Activated CD8-positive, alpha-beta T cell treated with anti-CD3 and anti-CD28 coated beads for 36 hours (primary cell): ENCODE data around the gene PPFIBP1. TPM values are rescaled to one million over a fixed set of nuclear protein-coding genes. Genes with fewer than 3 reads are reported as not detected.
"Not testable (repeated sequence)": the region's sequence is repeated elsewhere in the genome, so short reads cannot be mapped to it uniquely, and the experiment has no call there.

Source experiments
- ATAC-seq: fragments of 200-7000 bp; cut with Tn5 transposase; one replicate; pipeline ENCODE4 v1.10.0; 2021; ENCODE audit warnings: mild to moderate bottlenecking, moderate library complexity
- CTCF ChIA-PET: fragments of 350-600 bp; sonication (Branson Sonifier 250); formaldehyde crosslinking; loops from one replicate; lab custom pipeline; 2021; ENCODE audit warnings: antibody characterized with exemption; lab: Charles Lee
- POLR2A ChIA-PET: fragments of 350-600 bp; sonication (Branson Sonifier 250); formaldehyde crosslinking; loops from one replicate; lab custom pipeline; 2021; ENCODE audit warnings: antibody characterized with exemption; lab: Charles Lee
- DNase-seq: peaks from one replicate; pipeline ENCODE4 v3.0.0-alpha.2; 2020
- H3K27ac Mint-ChIP-seq: one replicate; pipeline ENCODE4 v1.8.0; 2021; ENCODE audit warnings: mild to moderate bottlenecking, mixed read lengths
- H3K27me3 Mint-ChIP-seq: one replicate; pipeline ENCODE4 v1.8.0; 2021; ENCODE audit warnings: mixed read lengths
- H3K36me3 Mint-ChIP-seq: one replicate; pipeline ENCODE4 v1.8.0; 2021; ENCODE audit warnings: low read depth, mixed read lengths
- H3K4me1 Mint-ChIP-seq: one replicate; pipeline ENCODE4 v1.8.0; 2021; ENCODE audit warnings: low read depth, mixed read lengths
- H3K4me3 Mint-ChIP-seq: one replicate; pipeline ENCODE4 v1.8.0; 2021; ENCODE audit warnings: mild to moderate bottlenecking, moderate library complexity, mixed read lengths
- H3K9me3 Mint-ChIP-seq: one replicate; pipeline ENCODE4 v1.8.0; 2021; ENCODE audit warnings: mixed read lengths
- intact Hi-C: fragments of 100-400 bp; cut with micrococcal nuclease; formaldehyde crosslinking; loops from one replicate; pipeline ENCODE4 v1.10.0; 2022
- total RNA-seq, 2 experiments: library from RNA; stranded (reverse); gene quantifications; one replicate each; pipeline ENCODE4 v1.2.3, GENCODE V29; 2021
- TF ChIP-seq, protein P1 (sequence below): fragments of 200-600 bp; IDR thresholded peaks from one replicate; pipeline ENCODE4 v1.8.0; 2022; ENCODE audit warnings: antibody characterized with exemption, mild to moderate bottlenecking

The PPFIBP1 gene
- total RNA-seq, 2 experiments from 2014 or later: 6.6 to 8.8 TPM

DNA sequence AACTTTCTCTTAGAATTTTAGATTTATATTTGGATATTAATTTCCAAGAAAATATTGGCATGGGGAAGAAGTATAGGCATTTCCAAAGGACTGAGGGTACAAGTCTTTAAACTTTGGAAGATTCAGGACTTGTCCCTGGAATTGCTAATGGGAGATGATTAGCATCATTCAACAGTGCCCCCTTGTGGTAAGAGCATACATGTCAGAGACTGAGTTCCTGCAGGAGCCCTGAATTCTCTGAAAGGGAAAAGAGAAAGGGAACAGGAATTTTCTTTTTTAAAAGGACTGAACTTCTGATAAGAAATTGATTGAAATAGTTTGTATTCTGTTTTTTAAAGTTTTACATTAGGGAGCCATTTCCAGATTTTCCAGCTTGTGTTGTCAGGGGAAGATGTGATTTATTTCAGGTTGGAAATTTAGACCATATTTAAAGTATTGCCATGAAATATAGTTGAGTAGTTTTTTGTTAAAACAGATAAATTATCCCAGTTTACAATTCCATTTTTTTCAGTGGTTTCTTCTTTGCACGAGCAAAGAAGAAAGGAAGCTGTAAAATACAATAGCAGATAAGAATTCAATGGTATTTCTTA is 128.3 kb downstream of the PPFIBP1 start:
- TF ChIP-seq, protein P1, sequence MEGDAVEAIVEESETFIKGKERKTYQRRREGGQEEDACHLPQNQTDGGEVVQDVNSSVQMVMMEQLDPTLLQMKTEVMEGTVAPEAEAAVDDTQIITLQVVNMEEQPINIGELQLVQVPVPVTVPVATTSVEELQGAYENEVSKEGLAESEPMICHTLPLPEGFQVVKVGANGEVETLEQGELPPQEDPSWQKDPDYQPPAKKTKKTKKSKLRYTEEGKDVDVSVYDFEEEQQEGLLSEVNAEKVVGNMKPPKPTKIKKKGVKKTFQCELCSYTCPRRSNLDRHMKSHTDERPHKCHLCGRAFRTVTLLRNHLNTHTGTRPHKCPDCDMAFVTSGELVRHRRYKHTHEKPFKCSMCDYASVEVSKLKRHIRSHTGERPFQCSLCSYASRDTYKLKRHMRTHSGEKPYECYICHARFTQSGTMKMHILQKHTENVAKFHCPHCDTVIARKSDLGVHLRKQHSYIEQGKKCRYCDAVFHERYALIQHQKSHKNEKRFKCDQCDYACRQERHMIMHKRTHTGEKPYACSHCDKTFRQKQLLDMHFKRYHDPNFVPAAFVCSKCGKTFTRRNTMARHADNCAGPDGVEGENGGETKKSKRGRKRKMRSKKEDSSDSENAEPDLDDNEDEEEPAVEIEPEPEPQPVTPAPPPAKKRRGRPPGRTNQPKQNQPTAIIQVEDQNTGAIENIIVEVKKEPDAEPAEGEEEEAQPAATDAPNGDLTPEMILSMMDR: peak; percentile 96
- Mint-ChIP-seq H3K4me1 (peaks cover 2% of the 10 kb centered on the region), H3K27ac (no peak overlapping the region), H3K27me3 (peaks cover 1% of the 10 kb centered on the region), H3K4me3 (no peak overlapping the region), H3K36me3 (no peaks in the 10 kb centered on the region), H3K9me3 (no peaks in the 10 kb centered on the region)
- intact Hi-C loops: loop anchor here (2.0 kb wide), 1 partner anchor 217 kb away; no protein-coding TSS in a partner anchor
- ChIA-PET POLR2A (no interaction called here), CTCF (interaction anchor here (0.6 to 1.7 kb wide), 39 partner anchors 10 to 1437 kb away, joined by 3 to 27 read pairs (median 4); partner anchors contain the start of genes PPFIBP1 and SMCO2)
- ATAC-seq (no peak), DNase-seq (peak; percentile 34)

DNA sequence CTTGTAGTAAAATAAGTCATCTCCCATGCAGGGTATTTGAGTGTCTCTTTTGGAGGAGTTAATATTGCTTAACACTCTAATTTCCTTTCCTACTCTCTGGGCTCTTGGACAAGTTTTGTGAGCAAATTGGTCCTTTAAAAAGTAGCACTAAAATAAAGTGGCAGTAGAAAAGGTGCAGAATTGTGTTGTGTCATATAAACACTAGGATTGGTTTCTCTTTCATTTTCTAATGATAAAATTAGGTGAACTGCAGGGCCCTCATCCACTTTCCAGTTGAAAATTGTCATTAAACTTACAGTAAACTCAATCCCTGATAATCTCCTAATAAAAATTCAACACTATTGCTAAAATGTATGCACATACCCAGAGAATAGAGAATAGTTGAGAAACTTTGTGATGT is 129.7 kb downstream of the PPFIBP1 start:
- ChIA-PET POLR2A (no interaction called here), CTCF (interaction anchor here (1.5 to 1.7 kb wide), 3 partner anchors 50 to 206 kb away, joined by 5 to 7 read pairs (median 6); partner anchors contain the start of gene SMCO2)
- ATAC-seq: no peak
- intact Hi-C loops: loop anchor here (2.0 kb wide), 1 partner anchor 219 kb away; no protein-coding TSS in a partner anchor
- H3K4me1 Mint-ChIP-seq: peaks cover 2% of the 10 kb centered on the region
- TF ChIP-seq, protein P1: no peak
- no peaks in the 10 kb centered on the region for H3K36me3 Mint-ChIP-seq
- H3K27me3 Mint-ChIP-seq: peaks cover 1% of the 10 kb centered on the region
- no peaks in the 10 kb centered on the region for H3K9me3 Mint-ChIP-seq
- no peak for DNase-seq
- H3K4me3 Mint-ChIP-seq: no peak overlapping the region
- no peak overlapping the region for H3K27ac Mint-ChIP-seq

GRCh38 chr12:27655476-27655875 is 131.5 kb downstream of the PPFIBP1 start:
- ATAC-seq, POLR2A ChIA-PET, H3K4me1 Mint-ChIP-seq, H3K36me3 Mint-ChIP-seq, H3K4me3 Mint-ChIP-seq, intact Hi-C loops, H3K9me3 Mint-ChIP-seq, H3K27ac Mint-ChIP-seq, H3K27me3 Mint-ChIP-seq, DNase-seq: not testable (repeated sequence)
- CTCF ChIA-PET: interaction anchor here (1.3 kb wide), 1 partner anchor 221 kb away, joined by 5 read pairs; no protein-coding TSS in a partner anchor

GRCh38 chr12:27657296-27657695 is 133.3 kb downstream of the PPFIBP1 start:
- ChIA-PET POLR2A (no interaction called here), CTCF (no interaction called here)
- Mint-ChIP-seq H3K4me1 (peaks cover 2% of the 10 kb centered on the region), H3K27me3 (peaks cover under 1% of the 10 kb centered on the region), H3K4me3 (no peak overlapping the region), H3K27ac (no peak overlapping the region), H3K9me3 (no peaks in the 10 kb centered on the region), H3K36me3 (no peaks in the 10 kb centered on the region)
- intact Hi-C loops: no loop called here
- TF ChIP-seq, protein P1: no peak
- DNase-seq (no peak), ATAC-seq (no peak)

DNA sequence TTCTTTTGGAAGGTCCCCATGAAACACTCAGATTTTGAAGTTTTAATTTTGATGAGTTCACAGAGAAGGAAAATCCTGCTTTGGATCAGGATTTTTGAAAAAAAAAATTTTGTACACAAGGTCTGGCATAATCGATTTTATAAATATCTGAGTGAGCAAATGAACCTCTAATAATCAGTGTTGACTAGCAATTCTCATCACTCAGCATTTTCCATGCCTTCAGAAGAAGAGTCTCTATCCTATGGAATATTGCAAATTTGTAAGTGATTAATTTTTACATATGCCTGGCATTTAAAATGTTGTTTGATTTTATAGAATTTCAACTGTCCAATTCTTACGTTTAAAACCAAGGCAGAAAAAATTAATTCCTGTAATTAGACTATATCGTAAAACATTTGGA is 141.7 kb downstream of the PPFIBP1 start:
- no peak for DNase-seq
- Mint-ChIP-seq H3K27ac (no peak overlapping the region), H3K4me1 (no peaks in the 10 kb centered on the region), H3K27me3 (peaks cover 1% of the 10 kb centered on the region), H3K4me3 (no peak overlapping the region), H3K36me3 (no peaks in the 10 kb centered on the region), H3K9me3 (no peaks in the 10 kb centered on the region)
- no peak for ATAC-seq
- intact Hi-C loops: no loop called here
- TF ChIP-seq, protein P1: no peak
- CTCF ChIA-PET: no interaction called here
- POLR2A ChIA-PET: no interaction called here
